ENCODE data around the gene C2CD4C. TPM values are rescaled to one million over a fixed set of nuclear protein-coding genes. Genes with fewer than 3 reads are reported as not detected.
A peak's percentile ranks its signal among the peaks of the same experiment; 100 is the strongest.

The C2CD4C gene
- total and polyA plus RNA-seq, 2 of the 13 experiments (the other 11 are each of a cell fraction or from before 2014, with no cell fraction given): not detected

GRCh38 chr19:384799-385169, 24.2 kb downstream of the C2CD4C start (continued):
- TF ChIP-seq RAD51 (IDR thresholded peaks at IDR 0.05; ENCODE audit: borderline replicate concordance) (no peak), PCBP1 (IDR thresholded peaks at IDR 0.05; ENCODE audit: borderline replicate concordance, low read depth, low read length) (no peak), ZFP1 (CRISPR knock-in tag; IDR thresholded peaks at IDR 0.05) (no peak), MNT (IDR thresholded peaks at IDR 0.05) (no peak)
- TF ChIP-seq, protein P1, sequence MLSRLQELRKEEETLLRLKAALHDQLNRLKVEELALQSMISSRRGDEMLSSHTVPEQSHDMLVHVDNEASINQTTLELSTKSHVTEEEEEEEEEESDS (CRISPR knock-in tag; IDR thresholded peaks at IDR 0.05; ENCODE audit: borderline replicate concordance): no peak

- Histone ChIP-seq H3K36me3 (replicated peaks in 1 of 2; ENCODE audit: control insufficient read depth in 1 of 2, insufficient read depth in 2 of 2, low read length in 2 of 2) (no peaks in the 10 kb centered on the region), H3K27me3 (ENCODE audit: control insufficient read depth in 1 of 2, insufficient read depth in 2 of 2, low read length in 2 of 2) (peaks cover 6 to 46% of the 10 kb centered on the region in 2 experiments), H2AFZ (ENCODE audit: low read length) (no peak overlapping the region), H3K4me1 (ENCODE audit: insufficient read depth, low read length) (no peaks in the 10 kb centered on the region), H3K4me3 (replicated peaks in 1 of 3; ENCODE audit: insufficient read depth in 1 of 3, low read depth in 2 of 3, low read length in 3 of 3) (no peak overlapping the region), H3K4me2 (ENCODE audit: low read depth, low read length) (no peak overlapping the region), H3K9me3 (ENCODE audit: low read length) (no peaks in the 10 kb centered on the region), H3K27ac (ENCODE audit: extremely low read length, insufficient read depth, low read length) (no peak overlapping the region), H3K9ac (ENCODE audit: insufficient read depth, low read depth, low read length) (no peak overlapping the region), H3K79me2 (ENCODE audit: insufficient read depth, low read length) (no peaks in the 10 kb centered on the region), H4K20me1 (ENCODE audit: insufficient read depth, low read length) (no peaks in the 10 kb centered on the region)
- POLR2A ChIA-PET: no interaction called here
- in situ Hi-C loops (cut with HindIII; ENCODE audit: extremely low pct_ligation_motif_present, low pct_unique_long_range_greater_than_20kb) (loop anchor here (5.0 kb wide), 1 partner anchor 98 kb away; no protein-coding TSS in a partner anchor), intact Hi-C loops (cut with micrococcal nuclease; ENCODE audit: unreplicated experiment) (no loop called here)
- DNase-seq (ENCODE audit: low spot score) (peak; percentile 22), FAIRE-seq (no peak), ATAC-seq (peak; percentile 94)
- CTCF ChIA-PET (ENCODE audit: low intra/inter-chr PET ratio, low total read pairs): interaction anchor here (1.5 to 2.5 kb wide), 3 partner anchors 96 to 126 kb away, joined by 6 to 19 read pairs (median 9); partner anchors contain the start of gene TPGS1
- WGBS (ENCODE audit: low lambda C conversion rate): 44% methylated on average over 26 of the region's 44 CpGs
- no TSS peak for BruUV-seq (replicated peaks)
- TF ChIP-seq STAG1 (CRISPR knock-in tag; IDR thresholded peaks at IDR 0.05): peak; percentile 90
- TF ChIP-seq CREB1 (IDR thresholded peaks at IDR 0.05): no peak
- no peak for TF ChIP-seq CREB1 (CRISPR knock-in tag; IDR thresholded peaks at IDR 0.05)
- TF ChIP-seq REL (CRISPR knock-in tag; conservative IDR thresholded peaks at IDR 0.05): no peak
- 0 out of 2 replicates have a peak, but pooled peaks have one; percentile 60 for TF ChIP-seq TBP (CRISPR knock-in tag; IDR thresholded peaks at IDR 0.05)
- 0 out of 4 replicates have a peak, but pooled peaks of 1 of the 2 experiments have one; percentile 50 for TF ChIP-seq HMGXB4 (CRISPR knock-in tag; IDR thresholded peaks at IDR 0.05; ENCODE audit: borderline replicate concordance in 1 of 2, low read depth in 1 of 2)
- TF ChIP-seq, protein P2, sequence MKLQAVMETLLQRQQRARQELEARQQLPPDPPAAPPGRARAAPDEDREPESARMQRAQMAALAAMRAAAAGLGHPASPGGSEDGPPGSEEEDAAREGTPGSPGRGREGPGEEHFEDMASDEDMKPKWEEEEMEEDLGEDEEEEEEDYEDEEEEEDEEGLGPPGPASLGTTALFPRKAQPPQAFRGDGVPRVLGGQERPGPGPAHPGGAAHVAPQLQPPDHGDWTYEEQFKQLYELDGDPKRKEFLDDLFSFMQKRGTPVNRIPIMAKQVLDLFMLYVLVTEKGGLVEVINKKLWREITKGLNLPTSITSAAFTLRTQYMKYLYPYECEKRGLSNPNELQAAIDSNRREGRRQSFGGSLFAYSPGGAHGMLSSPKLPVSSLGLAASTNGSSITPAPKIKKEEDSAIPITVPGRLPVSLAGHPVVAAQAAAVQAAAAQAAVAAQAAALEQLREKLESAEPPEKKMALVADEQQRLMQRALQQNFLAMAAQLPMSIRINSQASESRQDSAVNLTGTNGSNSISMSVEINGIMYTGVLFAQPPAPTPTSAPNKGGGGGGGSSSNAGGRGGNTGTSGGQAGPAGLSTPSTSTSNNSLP (IDR thresholded peaks at IDR 0.05; ENCODE audit: low read depth, low read length): no peak
- 0 out of 2 replicates have a peak, but pooled peaks have one; percentile 38 for TF ChIP-seq ZBTB38 (CRISPR knock-in tag; IDR thresholded peaks at IDR 0.05)
- no peak for TF ChIP-seq ZNF260 (CRISPR knock-in tag; IDR thresholded peaks at IDR 0.05; ENCODE audit: borderline replicate concordance, low read depth)
- TF ChIP-seq RAD21 (CRISPR knock-in tag; IDR thresholded peaks at IDR 0.05): peak; percentile 86
- TF ChIP-seq ZNF501 (CRISPR knock-in tag; IDR thresholded peaks at IDR 0.05): peak; percentile 37; the same call in 1 of the 2 replicates
- TF ChIP-seq MAZ (IDR thresholded peaks at IDR 0.05; ENCODE audit: borderline replicate concordance, low read depth, low read length): peak; percentile 46; the same call in 1 of the 2 replicates
- TF ChIP-seq MAZ (CRISPR knock-in tag; IDR thresholded peaks at IDR 0.05; ENCODE audit: low read depth): no peak
Measured at GRCh38 chr19:383922-384798, 24.8 kb downstream of the C2CD4C start.
